Panc1 (cell line): ENCODE measurements around the gene HAO1. TPM values are rescaled to one million over a fixed set of nuclear protein-coding genes. Genes with fewer than 3 reads are reported as not detected.
"Not testable (repeated sequence)": the region's sequence is repeated elsewhere in the genome, so short reads cannot be mapped to it uniquely, and the experiment has no call there.

Experiments
- ATAC-seq: fragments of 200-7000 bp; cut with Tn5 transposase; 2 replicates; pipeline ENCODE4 v1.9.1; 2020; ENCODE audit warnings: mild to moderate bottlenecking, moderate library complexity
- BruUV-seq: library from RNA; stranded (reverse); fragments of 400-500 nt; replicated peaks from 2 replicates; lab custom pipeline; 2021; lab: Mats Ljungman, UMichigan
- CTCF ChIA-PET: fragments of 300-600 bp; sonication (Branson Sonifier 250); formaldehyde crosslinking; loops from one replicate; lab custom pipeline; 2022; ENCODE audit warnings: antibody characterized with exemption; lab: Charles Lee
- POLR2A ChIA-PET: fragments of 300-600 bp; sonication (Branson Sonifier 250); formaldehyde crosslinking; loops from one replicate; lab custom pipeline; 2022; ENCODE audit warnings: antibody characterized with exemption; lab: Charles Lee
- DNase-seq: peaks from one replicate; pipeline ENCODE4 v3.0.0-alpha.2; 2010; ENCODE audit warnings: low read depth, low spot score
- H3K27ac ChIP-seq: 2 replicates; pipeline ENCODE4 v1.5.1; 2011; ENCODE audit warnings: mild to moderate bottlenecking, low read length, inconsistent platforms
- H3K27me3 ChIP-seq: fragments of 200-500 bp; sonication (Bioruptor generic); 2 replicates; pipeline ENCODE4 v1.6.0; 2014; ENCODE audit warnings: low read length, inconsistent platforms; ENCODE audit not compliant: control insufficient read depth, insufficient read depth
- H3K36me3 ChIP-seq: fragments of 200-500 bp; sonication (Bioruptor generic); 2 replicates; pipeline ENCODE4 v1.5.1; 2014; ENCODE audit warnings: inconsistent platforms, mild to moderate bottlenecking, low read length, moderate library complexity; ENCODE audit not compliant: control insufficient read depth, insufficient read depth
- H3K4me1 ChIP-seq: 2 replicates; pipeline ENCODE4 v1.5.1; 2011; ENCODE audit warnings: inconsistent platforms, mild to moderate bottlenecking, low read length, moderate library complexity; ENCODE audit not compliant: control insufficient read depth, insufficient read depth
- H3K4me3 ChIP-seq, 2 experiments: 2 replicates each; pipeline ENCODE4 v1.5.1; 2011 to 2012; ENCODE audit warnings: low read depth in 2 of 2, low read length in 2 of 2, mild to moderate bottlenecking in 2 of 2, inconsistent platforms in 1 of 2, moderate library complexity in 1 of 2
- H3K9me3 ChIP-seq: fragments of 200-500 bp; sonication (Bioruptor generic); 2 replicates; pipeline ENCODE4 v1.5.1; 2014; ENCODE audit warnings: low read depth, mild to moderate bottlenecking, inconsistent platforms, low read length, moderate library complexity; ENCODE audit not compliant: control insufficient read depth, insufficient read depth
- POLR2AphosphoS5 ChIP-seq: IDR thresholded peaks from 2 replicates; pipeline ENCODE4 v1.6.1; 2012; ENCODE audit warnings: mild to moderate bottlenecking, low read depth, low read length, moderate library complexity
- SIN3A ChIP-seq: IDR thresholded peaks from 2 replicates; pipeline ENCODE4 v1.6.1; 2012; ENCODE audit warnings: low read depth, mild to moderate bottlenecking, low read length, moderate library complexity, borderline replicate concordance; ENCODE audit not compliant: insufficient read depth
- TCF7L2 ChIP-seq: IDR thresholded peaks from 2 replicates; pipeline ENCODE4 v1.6.1; 2011; ENCODE audit warnings: mild to moderate bottlenecking, low read depth, low read length, inconsistent platforms
- in situ Hi-C: cut with HindIII; loops from 2 replicates; pipeline ENCODE4 v1.10.0; 2016; ENCODE audit warnings: low sequenced_read_pairs, low pct_unique_long_range_greater_than_20kb
- intact Hi-C: fragments of 100-400 bp; cut with micrococcal nuclease; formaldehyde crosslinking; loops from one replicate; pipeline ENCODE4 v1.10.0; 2022; ENCODE audit not compliant: unreplicated experiment
- total RNA-seq: library from RNA; stranded (reverse); gene quantifications from one replicate; pipeline ENCODE4 v1.2.1, GENCODE V29; 2021; ENCODE audit not compliant: unreplicated experiment
- TF ChIP-seq, protein P1 (sequence below), 2 experiments: IDR thresholded peaks; 2 replicates each; pipeline ENCODE4 v1.6.1; 2011 to 2012; ENCODE audit warnings: low read depth in 2 of 2, control low read depth in 1 of 2, low read length in 1 of 2, mild to moderate bottlenecking in 1 of 2, moderate library complexity in 1 of 2; ENCODE audit not compliant: insufficient read depth in 1 of 2
- TF ChIP-seq, protein P2 (sequence below): fragments of 450-650 bp; IDR thresholded peaks from 2 replicates; pipeline ENCODE4 v1.5.1; 2017; ENCODE audit warnings: mild to moderate bottlenecking

HAO1 gene
- total RNA-seq, 1 experiment from 2014 or later: 0.13 TPM

DNA sequence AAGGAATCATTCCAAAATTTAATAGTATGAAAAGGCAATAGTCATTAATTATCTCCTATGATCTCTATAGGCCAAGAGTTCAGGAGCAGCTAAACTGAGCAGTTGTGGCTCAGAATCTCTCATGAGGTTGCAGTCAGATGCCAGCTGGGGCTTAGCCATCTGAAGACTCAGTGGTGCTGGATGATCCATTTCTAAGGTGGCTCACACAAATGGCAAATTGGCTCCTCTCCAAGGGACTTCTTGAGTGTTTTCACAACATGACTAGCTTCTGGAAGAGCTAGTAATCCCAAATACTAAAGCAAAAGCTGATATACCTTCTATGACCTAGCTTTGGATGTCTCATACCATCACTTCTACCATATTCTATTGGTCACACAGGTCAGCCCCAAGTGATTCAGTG is 104.2 kb downstream of the HAO1 start:
- Histone ChIP-seq H3K36me3 (no peaks in the 10 kb centered on the region), H3K27ac (no peak overlapping the region), H3K27me3 (no peaks in the 10 kb centered on the region), H3K4me3 (no peak overlapping the region), H3K4me1 (no peaks in the 10 kb centered on the region), H3K9me3 (no peaks in the 10 kb centered on the region)
- ATAC-seq: no peak
- in situ Hi-C loops: no loop called here
- CTCF ChIA-PET: no interaction called here
- TF ChIP-seq SIN3A: no peak
- TF ChIP-seq, protein P1, sequence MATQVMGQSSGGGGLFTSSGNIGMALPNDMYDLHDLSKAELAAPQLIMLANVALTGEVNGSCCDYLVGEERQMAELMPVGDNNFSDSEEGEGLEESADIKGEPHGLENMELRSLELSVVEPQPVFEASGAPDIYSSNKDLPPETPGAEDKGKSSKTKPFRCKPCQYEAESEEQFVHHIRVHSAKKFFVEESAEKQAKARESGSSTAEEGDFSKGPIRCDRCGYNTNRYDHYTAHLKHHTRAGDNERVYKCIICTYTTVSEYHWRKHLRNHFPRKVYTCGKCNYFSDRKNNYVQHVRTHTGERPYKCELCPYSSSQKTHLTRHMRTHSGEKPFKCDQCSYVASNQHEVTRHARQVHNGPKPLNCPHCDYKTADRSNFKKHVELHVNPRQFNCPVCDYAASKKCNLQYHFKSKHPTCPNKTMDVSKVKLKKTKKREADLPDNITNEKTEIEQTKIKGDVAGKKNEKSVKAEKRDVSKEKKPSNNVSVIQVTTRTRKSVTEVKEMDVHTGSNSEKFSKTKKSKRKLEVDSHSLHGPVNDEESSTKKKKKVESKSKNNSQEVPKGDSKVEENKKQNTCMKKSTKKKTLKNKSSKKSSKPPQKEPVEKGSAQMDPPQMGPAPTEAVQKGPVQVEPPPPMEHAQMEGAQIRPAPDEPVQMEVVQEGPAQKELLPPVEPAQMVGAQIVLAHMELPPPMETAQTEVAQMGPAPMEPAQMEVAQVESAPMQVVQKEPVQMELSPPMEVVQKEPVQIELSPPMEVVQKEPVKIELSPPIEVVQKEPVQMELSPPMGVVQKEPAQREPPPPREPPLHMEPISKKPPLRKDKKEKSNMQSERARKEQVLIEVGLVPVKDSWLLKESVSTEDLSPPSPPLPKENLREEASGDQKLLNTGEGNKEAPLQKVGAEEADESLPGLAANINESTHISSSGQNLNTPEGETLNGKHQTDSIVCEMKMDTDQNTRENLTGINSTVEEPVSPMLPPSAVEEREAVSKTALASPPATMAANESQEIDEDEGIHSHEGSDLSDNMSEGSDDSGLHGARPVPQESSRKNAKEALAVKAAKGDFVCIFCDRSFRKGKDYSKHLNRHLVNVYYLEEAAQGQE (IDR thresholded peaks at IDR 0.05; ENCODE audit: insufficient read depth in 1 of 2, low read depth in 2 of 2, low read length in 1 of 2): no peak
- TF ChIP-seq TCF7L2: no peak
- TF ChIP-seq, protein P2, sequence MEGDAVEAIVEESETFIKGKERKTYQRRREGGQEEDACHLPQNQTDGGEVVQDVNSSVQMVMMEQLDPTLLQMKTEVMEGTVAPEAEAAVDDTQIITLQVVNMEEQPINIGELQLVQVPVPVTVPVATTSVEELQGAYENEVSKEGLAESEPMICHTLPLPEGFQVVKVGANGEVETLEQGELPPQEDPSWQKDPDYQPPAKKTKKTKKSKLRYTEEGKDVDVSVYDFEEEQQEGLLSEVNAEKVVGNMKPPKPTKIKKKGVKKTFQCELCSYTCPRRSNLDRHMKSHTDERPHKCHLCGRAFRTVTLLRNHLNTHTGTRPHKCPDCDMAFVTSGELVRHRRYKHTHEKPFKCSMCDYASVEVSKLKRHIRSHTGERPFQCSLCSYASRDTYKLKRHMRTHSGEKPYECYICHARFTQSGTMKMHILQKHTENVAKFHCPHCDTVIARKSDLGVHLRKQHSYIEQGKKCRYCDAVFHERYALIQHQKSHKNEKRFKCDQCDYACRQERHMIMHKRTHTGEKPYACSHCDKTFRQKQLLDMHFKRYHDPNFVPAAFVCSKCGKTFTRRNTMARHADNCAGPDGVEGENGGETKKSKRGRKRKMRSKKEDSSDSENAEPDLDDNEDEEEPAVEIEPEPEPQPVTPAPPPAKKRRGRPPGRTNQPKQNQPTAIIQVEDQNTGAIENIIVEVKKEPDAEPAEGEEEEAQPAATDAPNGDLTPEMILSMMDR: no peak
- TF ChIP-seq POLR2AphosphoS5: no peak
- no TSS peak for BruUV-seq
- intact Hi-C loops: no loop called here
- POLR2A ChIA-PET: no interaction called here
- DNase-seq: no peak

DNA sequence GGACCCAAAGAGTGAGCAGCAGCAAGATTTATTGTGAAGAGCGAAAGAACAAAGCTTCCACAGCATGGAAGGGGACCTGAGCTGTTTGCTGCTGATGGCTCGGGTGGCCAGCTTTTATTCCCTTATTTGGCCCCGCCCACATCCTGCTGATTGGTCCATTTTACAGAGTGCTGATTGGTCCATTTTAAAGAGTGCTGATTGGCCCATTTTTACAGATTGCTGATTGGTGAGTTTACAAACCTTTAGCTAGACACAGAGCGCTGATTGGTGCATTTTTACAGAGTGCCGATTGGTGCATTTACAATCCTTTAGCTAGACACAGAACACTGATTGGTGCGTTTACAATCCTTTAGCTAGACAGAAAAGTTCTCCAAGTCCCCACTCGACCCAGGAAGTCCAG is 105.8 kb downstream of the HAO1 start:
- H3K4me1 ChIP-seq, H3K27me3 ChIP-seq, POLR2A ChIA-PET, DNase-seq, CTCF ChIA-PET, in situ Hi-C loops, intact Hi-C loops, H3K27ac ChIP-seq, H3K9me3 ChIP-seq, H3K36me3 ChIP-seq, H3K4me3 ChIP-seq, BruUV-seq, ATAC-seq: not testable (repeated sequence)

Other genes starting within 250 kb of the HAO1 start
- gene TMX4, start 79.3 kb upstream of the HAO1 start, total RNA-seq: 34.6 TPM
- 0.59 TPM for gene PLCB1, start 191.8 kb upstream of the HAO1 start, total RNA-seq